Cardiac muscle cell (in vitro differentiated cells and primary cell): Measurements from ENCODE around the gene ITSN1. TPM values are rescaled to one million over a fixed set of nuclear protein-coding genes. Genes with fewer than 3 reads are reported as not detected.

ENCODE experiments used
- DNase-seq, 2 donors: peaks; one replicate each; pipeline versions ENCODE4 v3.0.0 to v3.0.0-alpha.2; 2010 to 2017; ENCODE audit warnings: low read depth in 1 of 2, low spot score in 1 of 2
- H3K27ac ChIP-seq: fragments of 200-600 bp; sonication (generic); 2 replicates; pipeline ENCODE4 v1.5.1; 2016
- H3K27me3 ChIP-seq: fragments of 200-600 bp; sonication (generic); 2 replicates; pipeline ENCODE4 v1.6.0; 2016; ENCODE audit warnings: control low read depth
- H3K36me3 ChIP-seq: fragments of 200-600 bp; sonication (generic); 2 replicates; pipeline ENCODE4 v1.5.1; 2016; ENCODE audit warnings: control low read depth
- H3K4me1 ChIP-seq: fragments of 200-600 bp; sonication (generic); 2 replicates; pipeline ENCODE4 v1.8.1; 2017; ENCODE audit warnings: low read depth, mild to moderate bottlenecking, mixed run types
- H3K4me3 ChIP-seq: fragments of 200-600 bp; sonication (generic); 2 replicates; pipeline ENCODE4 v1.5.1; 2016; ENCODE audit warnings: mild to moderate bottlenecking
- H3K9me3 ChIP-seq: fragments of 200-600 bp; sonication (generic); 2 replicates; pipeline ENCODE4 v1.5.1; 2017; ENCODE audit warnings: low read depth, mild to moderate bottlenecking, control low read depth
- CTCF ChIP-seq: IDR thresholded peaks from 2 replicates; pipeline ENCODE4 v1.5.1; 2012; ENCODE audit warnings: low read depth, mild to moderate bottlenecking, low read length
- polyA plus RNA-seq: library from polyadenylated mRNA; unstranded; fragments of >200 nt; fragmentation: Nextera tagmentation; extraction: Ambion mirVana; gene quantifications from 2 replicates; pipeline ENCODE4 v1.2.1, GENCODE V29; 2016
- total RNA-seq: library from RNA; depleted of rRNA; stranded (reverse); fragments of >200 nt; gene quantifications from 2 replicates; pipeline ENCODE4 v1.2.3, GENCODE V29; 2016

The ITSN1 gene
- total and polyA plus RNA-seq, 2 experiments from 2014 or later: 92.4 to 125 TPM

- no peak for DNase-seq
- no peaks in the 10 kb centered on the region for H3K9me3 ChIP-seq
- no peak overlapping the region for H3K4me3 ChIP-seq
- no peak for TF ChIP-seq CTCF
- no peak overlapping the region for H3K27ac ChIP-seq
- H3K27me3 ChIP-seq: no peaks in the 10 kb centered on the region
- H3K4me1 ChIP-seq: no peaks in the 10 kb centered on the region
- H3K36me3 ChIP-seq: no peaks in the 10 kb centered on the region
Observed at GRCh38 chr21:33875026-33875695, 232.9 kb downstream of the ITSN1 start.

GRCh38 chr21:33878824-33879223 lies 236.5 kb downstream of the ITSN1 start:
- H3K27me3 ChIP-seq: no peaks in the 10 kb centered on the region
- no peak overlapping the region for H3K27ac ChIP-seq
- no peak overlapping the region for H3K4me3 ChIP-seq
- DNase-seq: no peak
- no peaks in the 10 kb centered on the region for H3K4me1 ChIP-seq
- no peaks in the 10 kb centered on the region for H3K36me3 ChIP-seq
- no peaks in the 10 kb centered on the region for H3K9me3 ChIP-seq
- no peak for TF ChIP-seq CTCF

DNA sequence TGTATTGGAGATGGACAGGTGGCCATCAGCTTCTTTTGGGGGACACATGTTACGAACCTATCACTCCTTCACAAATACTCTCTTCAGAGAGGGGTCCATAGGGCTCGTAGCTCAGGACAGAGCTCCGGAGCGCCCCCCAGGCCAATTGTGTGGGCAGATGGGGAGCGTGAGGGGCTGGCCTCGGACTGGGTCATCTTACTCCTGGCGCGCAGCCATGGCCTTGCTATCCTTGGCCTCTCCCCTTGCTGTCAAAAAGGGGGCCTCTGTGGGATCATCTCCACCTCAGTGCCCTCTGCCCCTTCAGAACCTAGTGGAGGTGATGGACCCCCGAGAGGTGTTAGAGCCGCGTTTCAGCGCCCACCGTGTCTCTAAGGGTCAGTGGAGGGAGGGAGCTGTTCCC lies 238.3 kb downstream of the ITSN1 start:
- DNase-seq: no peak
- Histone ChIP-seq H3K36me3 (no peaks in the 10 kb centered on the region), H3K9me3 (no peaks in the 10 kb centered on the region), H3K4me1 (no peaks in the 10 kb centered on the region), H3K27me3 (no peaks in the 10 kb centered on the region), H3K27ac (no peak overlapping the region), H3K4me3 (no peak overlapping the region)
- TF ChIP-seq CTCF: no peak

- Histone ChIP-seq H3K36me3 (no peaks in the 10 kb centered on the region), H3K27me3 (no peaks in the 10 kb centered on the region), H3K27ac (no peak overlapping the region), H3K4me1 (no peaks in the 10 kb centered on the region), H3K9me3 (no peaks in the 10 kb centered on the region), H3K4me3 (no peak overlapping the region)
- no peak for TF ChIP-seq CTCF
- no peak for DNase-seq
Observed at GRCh38 chr21:33881689-33882440, 239.6 kb downstream of the ITSN1 start.

GRCh38 chr21:33883118-33883517 lies 240.8 kb downstream of the ITSN1 start:
- Histone ChIP-seq H3K36me3 (no peaks in the 10 kb centered on the region), H3K27me3 (no peaks in the 10 kb centered on the region), H3K9me3 (no peaks in the 10 kb centered on the region), H3K4me3 (no peak overlapping the region), H3K27ac (no peak overlapping the region), H3K4me1 (no peaks in the 10 kb centered on the region)
- no peak for TF ChIP-seq CTCF
- no peak for DNase-seq
